GM12873 (cell line): ENCODE measurements around the gene TLR4.

Source experiments
- CTCF ChIP-seq: IDR thresholded peaks from 2 replicates; pipeline ENCODE4 v1.5.1; 2012; ENCODE audit warnings: low read depth, mild to moderate bottlenecking, moderate library complexity, low read length, control low read depth; ENCODE audit not compliant: insufficient read depth; ENCODE audit errors: missing control alignments

The TLR4 gene

GRCh38 chr9:117704024-117704575 lies at the start of gene TLR4:
Gene TLR4 (plus strand): TSS chr9:117704403. CDS start chr9:117704473, 70 bp downstream.
- TF ChIP-seq CTCF, result no peak

GRCh38 chr9:117656002-117656401 lies 48.2 kb upstream of the TLR4 start:
- no peak for TF ChIP-seq CTCF

- TF ChIP-seq CTCF, result no peak
These were observed 41.6 kb upstream of the TLR4 start for GRCh38 chr9:117662651-117663050.

GRCh38 chr9:117664419-117664818 lies 39.8 kb upstream of the TLR4 start:
- no peak for TF ChIP-seq CTCF

GRCh38 chr9:117665601-117666385 lies 38.4 kb upstream of the TLR4 start:
- no peak for TF ChIP-seq CTCF

GRCh38 chr9:117671468-117671867 lies 32.7 kb upstream of the TLR4 start:
- no peak for TF ChIP-seq CTCF

GRCh38 chr9:117672369-117672768 lies 31.8 kb upstream of the TLR4 start:
- TF ChIP-seq CTCF, result no peak
